ENCODE results near the gene MATN1. TPM values are rescaled to one million over a fixed set of nuclear protein-coding genes. Genes with fewer than 3 reads are reported as not detected.

Gene MATN1
- total RNA-seq, 1 donor from 2014 or later: not detected

Small RNA genes within 50 kb of the gene (microRNA-seq; reads per million reads assigned to microRNA genes)
- not detected for gene MIR4420

Other genes with a start within 250 kb of the MATN1 start
- gene LAPTM5, start 34.2 kb upstream of the MATN1 start, total RNA-seq: 31.5 TPM
- 28.5 TPM for gene SDC3, start 185.2 kb upstream of the MATN1 start, total RNA-seq